Esophagus squamous epithelium (tissue), 5 donors: ENCODE data around the gene UVSSA. TPM values are rescaled to one million over a fixed set of nuclear protein-coding genes. Genes with fewer than 3 reads are reported as not detected.
"Not testable (repeated sequence)": the region's sequence is repeated elsewhere in the genome, so short reads cannot be mapped to it uniquely, and the experiment has no call there.

Experiments used
- DNase-seq: peaks from one replicate; lab custom pipeline; 2025; lab: John Stamatoyannopoulos, UW
- H3K27ac ChIP-seq, 4 donors: fragments of 200-600 bp; sonication (generic); one replicate each; pipeline ENCODE4 v1.5.1; 2016 to 2019; ENCODE audit warnings: mild to moderate bottlenecking in 1 of 4
- H3K27me3 ChIP-seq, 4 donors: fragments of 200-600 bp; sonication (generic); 1 replicate in 3 of 4; 2 replicates in 1 of 4; pipeline versions ENCODE4 v1.5.1 to v1.6.0; 2017 to 2021; ENCODE audit warnings: antibody characterized with exemption in 1 of 4
- H3K36me3 ChIP-seq, 3 donors: fragments of 200-600 bp; sonication (generic); one replicate each; pipeline ENCODE4 v1.5.1; 2016 to 2019
- H3K4me1 ChIP-seq, 3 donors: fragments of 200-600 bp; sonication (generic); one replicate each; pipeline ENCODE4 v1.5.1; 2017 to 2019
- H3K4me3 ChIP-seq, 4 donors: fragments of 200-600 bp; sonication (generic); 1 replicate in 3 of 4; 2 replicates in 1 of 4; pipeline ENCODE4 v1.5.1; 2016 to 2019; ENCODE audit warnings: mild to moderate bottlenecking in 2 of 4, moderate library complexity in 1 of 4
- H3K9me3 ChIP-seq, 3 donors: fragments of 200-600 bp; sonication (generic); one replicate each; pipeline ENCODE4 v1.5.1; 2016 to 2019
- CTCF ChIP-seq, 6 experiments: fragments of 450-650 bp in 4 of 6; fragments of 200-600 bp in 2 of 6; sonication (generic) in 2 of 6; IDR thresholded peaks; one replicate each; pipeline ENCODE4 v1.5.1; 2016 to 2019; ENCODE audit warnings: antibody characterized with exemption in 6 of 6, mild to moderate bottlenecking in 4 of 6, moderate library complexity in 4 of 6
- POLR2A ChIP-seq, 4 donors: fragments of 450-650 bp; IDR thresholded peaks; one replicate each; pipeline ENCODE4 v1.6.1; 2017; ENCODE audit warnings: antibody characterized with exemption in 4 of 4, mild to moderate bottlenecking in 4 of 4, moderate library complexity in 3 of 4
- WGBS, 2 donors: methylation state at CpG; one replicate each; pipeline ENCODE4 v1.1.5; 2018; 5-methylcytosine and 5-hydroxymethylcytosine counted together
- intact Hi-C: fragments of 100-400 bp; cut with DNase I; formaldehyde crosslinking; loops from one replicate; pipeline ENCODE4 v1.15.0; 2022
- total RNA-seq, 4 donors: library from RNA; depleted of rRNA; stranded (reverse); fragments of >200 nt; gene quantifications; one replicate each; pipeline ENCODE4 v1.1.0, GENCODE V29; 2016
- donor health status: DM: yes; HTN: yes; CAD: no.

Gene UVSSA
- total RNA-seq, 4 donors from 2014 or later = 7.2 to 12.8 (median 11.5) TPM

GRCh38 chr4:1370321-1371124 lies 23.5 kb downstream of the UVSSA start:
- Histone ChIP-seq H3K27me3 (no peaks in the 10 kb centered on the region), H3K4me1 (peaks cover 0 to 2% (median 0%) of the 10 kb centered on the region in 3 donors), H3K9me3 (no peaks in the 10 kb centered on the region), H3K4me3 (no peak overlapping the region), H3K27ac (no peak overlapping the region), H3K36me3 (peaks cover 4 to 86% (median 4%) of the 10 kb centered on the region in 3 donors)
- no peak for DNase-seq
- WGBS, 2 donors = 100% methylated on average over 2 to 6 of the region's 29 CpGs
- TF ChIP-seq CTCF (IDR thresholded peaks at IDR 0.05) (no peak), POLR2A (IDR thresholded peaks at IDR 0.05) (no peak)
- intact Hi-C loops = no loop called here

- Histone ChIP-seq H3K4me3 (no peak overlapping the region), H3K27me3 (no peaks in the 10 kb centered on the region), H3K36me3 (peaks cover 4 to 86% (median 5%) of the 10 kb centered on the region in 3 donors), H3K4me1 (no peaks in the 10 kb centered on the region), H3K9me3 (no peaks in the 10 kb centered on the region), H3K27ac (no peak overlapping the region)
- DNase-seq = no peak
- WGBS, 2 donors = 90% methylated on average over 23 of the region's 28 CpGs
- TF ChIP-seq CTCF (IDR thresholded peaks at IDR 0.05) = no peak
- no peak for TF ChIP-seq POLR2A (IDR thresholded peaks at IDR 0.05)
- intact Hi-C loops = no loop called here
Observed at GRCh38 chr4:1371176-1372165, 24.5 kb downstream of the UVSSA start.

GRCh38 chr4:1372576-1372975 lies 25.6 kb downstream of the UVSSA start:
- H3K4me3 ChIP-seq, DNase-seq, H3K9me3 ChIP-seq, intact Hi-C loops, H3K27me3 ChIP-seq, H3K4me1 ChIP-seq, H3K27ac ChIP-seq: not testable (repeated sequence)
- 84 to 98% methylated on average over 15 to 22 of the region's 22 CpGs for WGBS, 2 donors
- peaks cover 0 to 86% (median 8%) of the 10 kb centered on the region in 3 donors for H3K36me3 ChIP-seq

- DNase-seq = no peak
- intact Hi-C loops = no loop called here
Observed at GRCh38 chr4:1373892-1374705, 27.1 kb downstream of the UVSSA start.

More at GRCh38 chr4:1373892-1374705, 27.1 kb downstream of the UVSSA start:
- no peaks in the 10 kb centered on the region for H3K27me3 ChIP-seq
- TF ChIP-seq POLR2A (IDR thresholded peaks at IDR 0.05) = no peak
- TF ChIP-seq CTCF (IDR thresholded peaks at IDR 0.05) = no peak
- H3K9me3 ChIP-seq = no peaks in the 10 kb centered on the region
- no peaks in the 10 kb centered on the region for H3K4me1 ChIP-seq
- no peak overlapping the region for H3K27ac ChIP-seq
- 93 to 97% methylated on average over 15 to 18 of the region's 42 CpGs for WGBS, 2 donors
- no peak overlapping the region for H3K4me3 ChIP-seq
- H3K36me3 ChIP-seq = peaks cover 0 to 77% (median 8%) of the 10 kb centered on the region in 3 donors
